CD4-positive, alpha-beta T cell treated with Interferon alpha-2 for 1 hour (primary cell): ENCODE measurements around the gene ACAP2.
A peak's percentile ranks its signal among the peaks of the same experiment; 100 is the strongest.

Experiments
- DNase-seq, 2 donors: peaks; one replicate each; pipeline ENCODE4 v3.0.0-alpha.2; 2020 to 2022

Gene ACAP2

GRCh38 chr3:195259154-195259474 is 183.7 kb downstream of the ACAP2 start:
- DNase-seq = peak in 1 of 2 donors; percentile 24

- DNase-seq = no peak
These were observed 184.2 kb downstream of the ACAP2 start for GRCh38 chr3:195258449-195259153.

- no peak for DNase-seq
These were observed 185.1 kb downstream of the ACAP2 start for GRCh38 chr3:195257454-195258448.

GRCh38 chr3:195256639-195257453 is 186.0 kb downstream of the ACAP2 start:
- DNase-seq = no peak

DNA sequence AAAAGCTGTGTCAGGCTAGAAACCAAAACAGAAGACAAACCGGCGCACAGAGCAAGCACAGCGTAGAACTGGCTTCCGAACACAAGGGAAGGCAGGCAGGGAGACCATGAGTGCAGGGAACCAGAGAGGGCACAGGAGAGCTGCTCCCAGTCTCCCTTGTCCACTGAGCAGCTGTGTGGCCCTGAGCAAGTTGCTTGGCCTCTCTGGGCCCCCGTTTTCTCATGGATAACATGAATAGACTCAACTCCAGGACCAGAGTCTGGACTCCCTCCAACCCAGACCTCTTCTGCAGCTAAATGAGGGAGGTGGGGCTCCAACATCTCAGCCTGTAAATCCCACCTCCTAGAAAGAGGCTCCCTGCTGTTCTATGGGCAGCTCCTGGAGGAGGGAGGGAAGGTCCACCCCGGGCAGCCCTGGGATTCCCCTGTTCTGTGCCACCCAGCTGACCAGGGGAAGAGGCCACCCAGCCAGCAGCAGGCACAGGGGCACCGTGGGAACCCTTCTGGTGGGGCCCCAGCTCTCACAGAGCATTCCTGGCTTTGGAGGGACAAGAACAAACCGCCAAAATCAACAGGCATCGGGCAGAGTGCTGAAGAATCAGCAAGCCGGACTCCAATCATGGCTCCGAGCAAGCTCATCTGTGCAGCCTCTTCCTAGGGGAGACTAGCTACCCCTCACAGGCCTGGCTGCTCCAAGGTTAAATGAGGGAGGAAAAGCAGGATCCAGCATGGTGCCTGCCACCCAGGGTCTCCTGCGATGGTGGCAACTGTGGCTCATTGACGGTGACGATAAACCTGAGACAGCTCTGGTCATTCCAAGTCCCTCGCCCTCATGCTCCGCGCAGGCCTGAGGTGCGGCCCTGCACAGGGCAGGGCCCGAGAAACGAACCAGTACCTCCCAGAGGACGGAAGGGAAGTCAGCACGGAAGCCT is 187.0 kb downstream of the ACAP2 start:
- no peak for DNase-seq

- no peak for DNase-seq
These were observed 187.7 kb downstream of the ACAP2 start for GRCh38 chr3:195255176-195255500.

DNA sequence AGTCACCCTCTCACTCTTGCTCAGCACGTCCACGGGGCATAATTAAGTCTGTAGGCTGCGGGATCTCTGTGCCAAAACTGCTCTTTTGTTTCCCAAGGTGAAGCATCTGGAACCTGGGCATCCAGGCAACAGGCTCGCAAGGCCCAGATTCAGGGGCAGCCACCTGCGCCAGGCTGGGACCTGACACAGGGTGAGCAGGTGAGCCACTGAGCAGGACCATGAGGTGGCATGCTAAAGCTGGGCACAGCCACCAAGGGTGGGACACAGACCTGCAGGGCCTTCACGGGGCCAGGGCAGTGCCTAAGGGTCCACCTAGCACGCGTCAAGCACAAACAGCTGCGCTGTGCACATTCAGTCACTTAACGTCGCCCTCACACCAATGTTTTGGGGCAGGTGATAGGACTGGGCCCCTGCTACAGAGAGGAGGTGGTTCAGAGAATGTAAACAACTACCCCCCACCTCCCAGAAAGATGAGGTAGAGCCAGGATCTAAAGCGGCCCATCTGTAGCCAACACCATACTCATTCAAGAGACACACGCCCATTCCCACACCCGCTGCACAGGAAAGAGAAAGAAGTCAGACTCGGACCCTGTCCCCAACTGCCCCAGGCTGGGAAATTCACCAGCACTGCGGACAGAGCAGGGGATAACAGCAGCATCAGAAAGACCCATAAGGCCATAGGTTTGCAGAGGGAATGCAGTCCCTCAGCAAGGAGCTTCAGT is 188.2 kb downstream of the ACAP2 start:
- DNase-seq = no peak

DNA sequence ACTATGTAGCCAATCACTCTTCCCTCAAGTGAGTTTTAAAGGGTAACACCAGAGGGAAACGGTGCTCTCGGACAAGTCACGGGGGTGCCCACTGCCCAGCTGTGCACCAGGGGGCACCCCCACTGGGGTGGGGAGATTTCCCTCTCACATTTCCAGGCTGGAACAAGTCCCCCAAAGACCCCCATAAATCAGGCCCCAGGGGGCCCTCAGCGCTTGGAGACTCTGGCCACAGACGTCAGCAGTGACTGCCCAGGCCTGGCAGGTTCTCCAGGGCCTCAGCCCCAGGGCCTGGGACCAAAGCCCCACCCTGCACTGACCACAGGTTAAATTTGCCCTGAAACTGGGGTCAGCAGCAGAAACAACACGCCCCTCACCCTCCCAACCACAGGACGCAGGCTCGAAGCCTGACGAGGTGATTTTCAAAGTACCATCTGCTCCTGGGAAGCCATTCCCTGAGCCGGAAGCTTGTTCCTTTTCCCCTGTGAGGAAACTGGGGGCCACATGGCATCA is 188.8 kb downstream of the ACAP2 start:
- no peak for DNase-seq

GRCh38 chr3:195251336-195252065 is 191.3 kb downstream of the ACAP2 start:
- DNase-seq = no peak

DNA sequence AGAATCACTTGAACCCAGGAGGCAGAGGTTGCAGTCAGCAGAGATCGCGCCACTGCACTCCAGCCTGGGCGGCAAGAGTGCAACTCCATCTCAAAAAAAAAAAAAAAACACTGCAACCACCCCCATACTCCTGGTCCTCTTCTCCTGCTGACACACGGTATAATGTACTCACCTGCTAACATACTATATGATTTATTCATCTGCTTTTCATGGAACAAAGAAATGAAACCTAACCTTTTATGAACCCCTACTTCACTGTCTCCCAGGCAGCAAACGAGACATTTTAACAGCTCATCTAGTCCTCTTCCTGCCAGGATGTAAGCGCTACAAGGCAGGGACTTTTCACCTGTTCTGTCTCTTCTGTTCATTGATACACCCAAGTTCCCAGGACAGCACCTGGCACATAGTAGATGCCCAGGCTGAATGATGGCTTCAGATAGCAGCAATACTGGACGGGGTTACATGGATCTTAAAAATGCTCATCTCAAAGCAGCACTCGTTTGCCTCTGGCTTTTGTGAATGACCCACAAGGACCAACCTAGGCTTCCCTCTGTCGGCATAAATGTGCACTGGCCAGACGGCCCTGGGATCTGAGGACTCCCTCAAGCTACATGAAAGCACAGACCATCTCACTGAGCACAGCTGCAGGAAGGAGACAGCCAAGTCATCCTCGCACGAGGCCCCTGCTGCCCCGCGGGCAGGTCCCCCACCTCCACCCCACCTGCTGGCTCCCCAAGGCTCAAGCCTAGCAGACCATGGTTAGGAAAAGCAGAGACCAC is 192.2 kb downstream of the ACAP2 start:
- DNase-seq = no peak

DNA sequence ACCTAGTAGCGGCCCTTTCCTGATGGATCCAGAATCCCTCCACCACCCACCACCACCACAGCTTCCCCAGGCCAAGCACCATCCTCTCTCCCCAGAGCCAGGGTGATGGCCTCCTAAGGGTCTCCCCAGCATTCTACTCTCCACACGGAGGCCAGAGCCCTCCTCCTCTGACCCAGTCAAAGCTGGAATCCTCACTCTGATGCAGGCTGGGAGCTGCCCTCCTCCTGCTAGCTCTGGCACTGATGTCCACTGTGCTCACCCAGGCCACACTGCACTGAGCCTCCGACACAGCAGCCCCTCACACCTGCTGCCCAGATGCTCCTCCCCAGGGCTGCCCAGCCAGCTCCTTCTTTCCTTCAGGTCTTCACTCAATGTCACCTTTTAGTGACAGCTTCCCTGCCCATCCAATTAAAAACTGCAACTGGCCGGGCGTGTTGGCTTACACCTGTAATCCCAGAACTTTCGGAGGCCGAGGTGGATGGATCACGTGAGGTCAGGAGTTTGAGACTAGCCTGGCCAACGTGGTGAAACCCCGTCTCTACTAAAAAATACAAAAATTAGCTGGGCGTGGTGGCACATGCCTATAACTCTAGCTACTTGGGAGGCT is 192.9 kb downstream of the ACAP2 start:
- no peak for DNase-seq

DNA sequence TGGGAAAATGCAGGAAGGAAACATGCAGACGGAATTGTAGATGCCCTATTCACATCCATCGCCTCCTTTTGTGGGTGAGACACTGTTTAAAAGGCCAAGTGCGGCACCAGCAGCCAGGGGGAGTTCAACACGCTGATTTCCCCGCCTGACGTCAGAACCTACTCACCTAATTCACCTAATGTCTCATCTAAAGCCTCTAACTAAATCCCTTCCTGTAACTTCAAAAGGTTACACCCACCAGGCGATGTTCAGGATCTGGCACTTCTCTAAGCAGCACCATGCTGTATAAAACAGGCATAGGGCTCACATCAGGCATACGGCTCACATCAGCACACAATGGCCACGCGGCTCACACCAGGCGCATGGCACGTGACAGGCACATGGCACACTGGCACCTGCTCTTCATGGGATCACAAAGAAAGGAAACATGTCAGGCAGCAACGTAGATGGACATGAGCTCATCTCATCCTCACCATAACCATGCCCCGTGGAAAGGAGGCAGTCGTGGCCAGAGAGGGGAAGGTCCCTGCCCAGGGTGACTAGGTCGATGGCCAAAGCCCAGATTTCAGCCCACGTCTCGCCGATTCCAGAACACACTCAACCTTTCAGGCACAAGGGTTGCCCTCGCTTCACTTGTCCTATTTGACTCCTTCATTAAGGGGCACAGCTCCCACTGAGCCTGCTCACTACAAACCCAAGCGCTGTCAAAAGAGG is 193.6 kb downstream of the ACAP2 start:
- DNase-seq = no peak

DNA sequence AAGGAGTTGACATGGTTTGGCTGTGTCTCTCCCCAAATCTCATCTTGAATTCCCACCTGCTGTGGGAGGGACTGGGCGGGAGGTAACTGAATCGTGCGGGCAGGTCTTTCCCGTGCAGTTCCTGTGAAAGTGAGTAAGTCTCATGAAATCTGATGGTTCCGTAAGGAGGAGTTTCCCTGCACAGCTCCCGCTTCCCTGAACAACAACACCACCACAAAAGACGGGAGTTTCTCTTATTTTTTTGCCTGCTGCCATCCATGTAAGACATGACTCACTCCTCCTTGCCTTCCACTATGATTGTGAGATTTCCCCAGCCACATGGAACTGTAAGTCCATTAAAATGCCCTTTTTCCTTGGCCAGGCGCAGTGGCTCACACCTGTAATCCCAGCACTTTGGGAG is 194.5 kb downstream of the ACAP2 start:
- no peak for DNase-seq

- no peak for DNase-seq
These were observed 195.0 kb downstream of the ACAP2 start for GRCh38 chr3:195247863-195248189.

DNA sequence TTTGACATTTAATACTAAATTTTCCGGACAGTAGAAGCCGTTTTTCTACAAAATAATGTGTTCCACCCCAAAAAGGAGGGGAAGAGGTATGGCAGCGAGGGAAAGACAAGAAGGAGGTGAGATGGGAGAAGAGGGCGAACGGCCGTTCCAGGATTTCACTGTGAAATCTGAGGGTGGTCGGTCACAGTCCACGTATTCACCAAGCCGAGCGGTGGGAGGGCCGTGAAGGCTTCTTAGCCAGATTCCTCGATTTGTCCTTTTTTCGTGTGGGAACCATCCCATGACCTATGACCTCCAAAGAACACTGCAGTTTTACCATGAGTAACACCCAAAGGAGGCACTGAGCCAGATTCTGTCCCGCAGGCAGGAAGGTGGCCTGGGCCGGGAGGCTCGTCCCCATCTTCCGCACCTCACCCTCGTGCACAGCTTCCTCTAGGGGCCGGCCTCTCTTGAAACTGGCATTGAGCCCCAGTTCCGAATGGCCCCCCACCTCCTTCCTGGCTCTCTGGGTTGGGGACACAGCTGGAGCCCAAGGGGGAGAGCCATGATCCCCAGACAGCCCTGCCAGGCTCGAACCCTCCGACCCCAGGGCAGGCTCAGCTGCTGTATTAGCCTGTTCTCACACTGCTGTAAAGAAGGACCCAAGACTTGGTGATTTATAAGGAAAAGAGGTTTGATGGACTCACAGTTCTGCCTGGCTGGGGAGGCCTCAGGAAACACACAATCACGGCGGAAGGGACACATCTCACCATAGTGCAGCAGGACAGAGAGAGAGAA is 195.5 kb downstream of the ACAP2 start:
- no peak for DNase-seq

DNA sequence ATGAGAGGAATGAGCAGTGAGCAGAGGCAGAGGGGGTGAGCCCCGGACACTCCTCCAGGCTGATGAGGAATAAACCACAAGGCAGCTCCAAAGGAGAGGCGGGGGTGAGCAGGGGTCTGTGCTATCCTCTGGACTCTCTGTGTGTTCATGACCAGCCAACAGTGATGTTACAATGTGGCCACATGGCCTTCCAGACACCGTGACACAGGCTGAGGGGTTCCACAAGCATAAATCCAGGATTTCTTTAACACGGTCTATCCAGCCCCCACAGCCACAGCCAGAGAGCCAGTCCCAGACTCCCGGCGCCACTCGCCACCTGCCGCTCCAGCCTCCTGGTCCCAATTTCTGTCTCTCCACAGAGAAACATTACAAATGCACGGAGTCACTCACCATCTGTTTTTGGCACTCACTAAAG is 196.2 kb downstream of the ACAP2 start:
- no peak for DNase-seq

DNA sequence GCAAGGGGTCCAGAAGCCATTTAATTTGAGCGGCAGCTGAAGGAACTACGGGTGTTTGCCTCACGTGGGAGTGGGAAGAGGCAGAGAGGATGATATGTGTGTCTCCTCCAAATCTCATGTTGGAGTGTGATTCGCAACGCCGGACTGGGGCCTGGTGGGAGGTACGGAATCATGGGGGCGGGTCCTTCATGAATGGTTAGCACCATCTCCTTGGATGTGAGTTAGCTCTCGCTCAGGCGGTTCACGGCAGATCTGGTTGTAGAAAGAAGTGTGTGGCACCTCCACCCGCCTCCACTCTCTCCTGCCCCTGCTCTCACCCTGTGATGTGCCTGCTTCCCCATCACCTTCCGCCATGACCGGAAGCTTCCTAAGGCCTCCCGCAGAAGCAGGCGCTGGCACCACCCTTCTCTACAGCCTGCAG is 197.3 kb downstream of the ACAP2 start:
- no peak for DNase-seq
